IPS DF 19.7 (cell line): ENCODE data around the gene LUC7L.
"Not testable (repeated sequence)": the region's sequence is repeated elsewhere in the genome, so short reads cannot be mapped to it uniquely, and the experiment has no call there.

Experiments used
- DNase-seq: peaks from one replicate; pipeline ENCODE4 v3.0.0-alpha.2; 2013; ENCODE audit warnings: low read depth, low spot score

LUC7L gene

DNA sequence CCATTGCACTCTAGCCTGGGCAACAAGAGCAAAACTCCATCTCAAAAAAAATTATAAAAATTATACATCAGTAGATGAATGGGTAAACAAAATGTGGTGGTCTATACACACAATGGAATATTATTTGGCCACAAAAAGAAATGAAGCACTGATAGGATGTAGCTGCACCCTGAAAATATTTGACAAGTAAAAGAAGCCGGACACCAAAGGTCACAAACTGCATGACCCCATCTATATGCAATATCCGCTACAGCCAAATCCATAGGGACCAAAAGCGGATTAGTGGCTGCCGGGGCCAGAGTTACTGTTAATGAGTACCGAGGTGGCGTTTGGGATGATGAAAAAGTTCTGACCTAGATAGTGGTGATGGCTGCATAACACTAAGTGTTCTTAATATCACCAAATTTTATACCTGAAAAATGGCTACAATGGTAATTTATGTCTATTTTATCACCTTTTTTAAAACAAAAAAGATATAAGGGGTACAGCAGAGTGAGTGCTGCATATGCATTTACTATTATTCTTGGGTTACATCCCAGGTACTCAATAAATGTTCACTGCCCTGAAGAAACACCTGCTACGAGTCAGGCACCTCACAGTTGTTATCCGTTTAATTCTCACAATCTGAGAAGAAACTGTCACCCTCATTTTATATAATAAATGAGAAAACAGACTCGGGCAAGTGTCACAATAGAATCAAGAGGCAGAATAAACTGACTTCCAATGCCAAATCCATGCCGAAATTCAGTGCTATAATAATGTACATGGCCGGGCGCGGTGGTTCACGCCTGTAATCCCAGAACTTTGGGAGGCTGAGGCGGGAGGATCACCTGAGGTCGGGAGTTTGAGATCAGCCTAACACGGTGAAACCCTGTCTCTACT lies 49.8 kb downstream of the LUC7L start:
- DNase-seq, result no peak

DNA sequence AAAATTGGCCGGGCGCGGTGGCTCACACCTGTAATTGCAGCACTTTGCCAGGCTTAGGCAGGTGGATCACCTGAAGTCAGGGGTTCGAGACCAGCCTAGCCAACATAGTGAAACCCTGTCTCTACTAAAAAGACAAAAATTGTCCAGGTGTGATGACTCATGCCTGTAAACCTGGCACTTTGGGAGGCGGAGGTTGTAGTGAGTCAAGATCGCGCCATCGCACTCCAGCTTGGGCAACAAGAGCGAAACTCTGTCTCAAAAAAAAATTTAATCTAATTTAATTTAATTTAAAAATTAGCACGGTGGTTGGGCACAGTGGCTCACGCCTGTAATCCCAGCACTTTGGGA lies 50.6 kb downstream of the LUC7L start:
- no peak for DNase-seq

DNA sequence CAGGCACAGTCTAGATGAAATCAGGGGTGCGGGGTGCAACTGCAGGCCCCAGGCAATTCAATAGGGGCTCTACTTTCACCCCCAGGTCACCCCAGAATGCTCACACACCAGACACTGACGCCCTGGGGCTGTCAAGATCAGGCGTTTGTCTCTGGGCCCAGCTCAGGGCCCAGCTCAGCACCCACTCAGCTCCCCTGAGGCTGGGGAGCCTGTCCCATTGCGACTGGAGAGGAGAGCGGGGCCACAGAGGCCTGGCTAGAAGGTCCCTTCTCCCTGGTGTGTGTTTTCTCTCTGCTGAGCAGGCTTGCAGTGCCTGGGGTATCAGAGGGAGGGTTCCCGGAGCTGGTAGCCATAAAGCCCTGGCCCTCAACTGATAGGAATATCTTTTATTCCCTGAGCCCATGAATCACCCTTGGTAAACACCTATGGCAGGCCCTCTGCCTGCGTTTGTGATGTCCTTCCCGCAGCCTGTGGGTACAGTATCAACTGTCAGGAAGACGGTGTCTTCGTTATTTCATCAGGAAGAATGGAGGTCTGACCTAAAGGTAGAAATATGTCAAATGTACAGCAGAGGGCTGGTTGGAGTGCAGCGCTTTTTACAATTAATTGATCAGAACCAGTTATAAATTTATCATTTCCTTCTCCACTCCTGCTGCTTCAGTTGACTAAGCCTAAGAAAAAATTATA lies 51.1 kb downstream of the LUC7L start:
- no peak for DNase-seq

DNA sequence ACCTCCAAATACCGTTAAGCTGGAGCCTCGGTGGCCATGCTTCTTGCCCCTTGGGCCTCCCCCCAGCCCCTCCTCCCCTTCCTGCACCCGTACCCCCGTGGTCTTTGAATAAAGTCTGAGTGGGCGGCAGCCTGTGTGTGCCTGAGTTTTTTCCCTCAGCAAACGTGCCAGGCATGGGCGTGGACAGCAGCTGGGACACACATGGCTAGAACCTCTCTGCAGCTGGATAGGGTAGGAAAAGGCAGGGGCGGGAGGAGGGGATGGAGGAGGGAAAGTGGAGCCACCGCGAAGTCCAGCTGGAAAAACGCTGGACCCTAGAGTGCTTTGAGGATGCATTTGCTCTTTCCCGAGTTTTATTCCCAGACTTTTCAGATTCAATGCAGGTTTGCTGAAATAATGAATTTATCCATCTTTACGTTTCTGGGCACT lies 51.8 kb downstream of the LUC7L start:
- no peak for DNase-seq

DNA sequence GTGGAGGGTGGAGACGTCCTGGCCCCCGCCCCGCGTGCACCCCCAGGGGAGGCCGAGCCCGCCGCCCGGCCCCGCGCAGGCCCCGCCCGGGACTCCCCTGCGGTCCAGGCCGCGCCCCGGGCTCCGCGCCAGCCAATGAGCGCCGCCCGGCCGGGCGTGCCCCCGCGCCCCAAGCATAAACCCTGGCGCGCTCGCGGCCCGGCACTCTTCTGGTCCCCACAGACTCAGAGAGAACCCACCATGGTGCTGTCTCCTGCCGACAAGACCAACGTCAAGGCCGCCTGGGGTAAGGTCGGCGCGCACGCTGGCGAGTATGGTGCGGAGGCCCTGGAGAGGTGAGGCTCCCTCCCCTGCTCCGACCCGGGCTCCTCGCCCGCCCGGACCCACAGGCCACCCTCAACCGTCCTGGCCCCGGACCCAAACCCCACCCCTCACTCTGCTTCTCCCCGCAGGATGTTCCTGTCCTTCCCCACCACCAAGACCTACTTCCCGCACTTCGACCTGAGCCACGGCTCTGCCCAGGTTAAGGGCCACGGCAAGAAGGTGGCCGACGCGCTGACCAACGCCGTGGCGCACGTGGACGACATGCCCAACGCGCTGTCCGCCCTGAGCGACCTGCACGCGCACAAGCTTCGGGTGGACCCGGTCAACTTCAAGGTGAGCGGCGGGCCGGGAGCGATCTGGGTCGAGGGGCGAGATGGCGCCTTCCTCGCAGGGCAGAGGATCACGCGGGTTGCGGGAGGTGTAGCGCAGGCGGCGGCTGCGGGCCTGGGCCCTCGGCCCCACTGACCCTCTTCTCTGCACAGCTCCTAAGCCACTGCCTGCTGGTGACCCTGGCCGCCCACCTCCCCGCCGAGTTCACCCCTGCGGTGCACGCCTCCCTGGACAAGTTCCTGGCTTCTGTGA lies 52.5 kb downstream of the LUC7L start, which contains the start of gene HBA1:
TSS of gene HBA1 (plus strand) at position 204 of the 906 bp plus-strand sequence. CDS start at position 241, 37 bp downstream.
- not testable (repeated sequence) for DNase-seq

DNA sequence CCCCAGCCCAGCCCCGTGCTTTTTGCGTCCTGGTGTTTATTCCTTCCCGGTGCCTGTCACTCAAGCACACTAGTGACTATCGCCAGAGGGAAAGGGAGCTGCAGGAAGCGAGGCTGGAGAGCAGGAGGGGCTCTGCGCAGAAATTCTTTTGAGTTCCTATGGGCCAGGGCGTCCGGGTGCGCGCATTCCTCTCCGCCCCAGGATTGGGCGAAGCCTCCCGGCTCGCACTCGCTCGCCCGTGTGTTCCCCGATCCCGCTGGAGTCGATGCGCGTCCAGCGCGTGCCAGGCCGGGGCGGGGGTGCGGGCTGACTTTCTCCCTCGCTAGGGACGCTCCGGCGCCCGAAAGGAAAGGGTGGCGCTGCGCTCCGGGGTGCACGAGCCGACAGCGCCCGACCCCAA lies 53.2 kb downstream of the LUC7L start:
- not testable (repeated sequence) for DNase-seq

DNA sequence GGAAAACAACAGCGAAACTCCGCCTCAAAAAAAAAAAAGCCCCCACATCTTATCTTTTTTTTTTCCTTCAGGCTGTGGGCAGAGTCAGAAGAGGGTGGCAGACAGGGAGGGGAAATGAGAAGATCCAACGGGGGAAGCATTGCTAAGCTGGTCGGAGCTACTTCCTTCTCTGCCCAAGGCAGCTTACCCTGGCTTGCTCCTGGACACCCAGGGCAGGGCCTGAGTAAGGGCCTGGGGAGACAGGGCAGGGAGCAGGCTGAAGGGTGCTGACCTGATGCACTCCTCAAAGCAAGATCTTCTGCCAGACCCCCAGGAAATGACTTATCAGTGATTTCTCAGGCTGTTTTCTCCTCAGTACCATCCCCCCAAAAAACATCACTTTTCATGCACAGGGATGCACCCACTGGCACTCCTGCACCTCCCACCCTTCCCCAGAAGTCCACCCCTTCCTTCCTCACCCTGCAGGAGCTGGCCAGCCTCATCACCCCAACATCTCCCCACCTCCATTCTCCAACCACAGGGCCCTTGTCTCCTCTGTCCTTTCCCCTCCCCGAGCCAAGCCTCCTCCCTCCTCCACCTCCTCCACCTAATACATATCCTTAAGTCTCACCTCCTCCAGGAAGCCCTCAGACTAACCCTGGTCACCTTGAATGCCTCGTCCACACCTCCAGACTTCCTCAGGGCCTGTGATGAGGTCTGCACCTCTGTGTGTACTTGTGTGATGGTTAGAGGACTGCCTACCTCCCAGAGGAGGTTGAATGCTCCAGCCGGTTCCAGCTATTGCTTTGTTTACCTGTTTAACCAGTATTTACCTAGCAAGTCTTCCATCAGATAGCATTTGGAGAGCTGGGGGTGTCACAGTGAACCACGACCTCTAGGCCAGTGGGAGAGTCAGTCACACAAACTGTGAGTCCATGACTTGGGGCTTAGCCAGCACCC lies 54.0 kb downstream of the LUC7L start:
- DNase-seq, result no peak

DNA sequence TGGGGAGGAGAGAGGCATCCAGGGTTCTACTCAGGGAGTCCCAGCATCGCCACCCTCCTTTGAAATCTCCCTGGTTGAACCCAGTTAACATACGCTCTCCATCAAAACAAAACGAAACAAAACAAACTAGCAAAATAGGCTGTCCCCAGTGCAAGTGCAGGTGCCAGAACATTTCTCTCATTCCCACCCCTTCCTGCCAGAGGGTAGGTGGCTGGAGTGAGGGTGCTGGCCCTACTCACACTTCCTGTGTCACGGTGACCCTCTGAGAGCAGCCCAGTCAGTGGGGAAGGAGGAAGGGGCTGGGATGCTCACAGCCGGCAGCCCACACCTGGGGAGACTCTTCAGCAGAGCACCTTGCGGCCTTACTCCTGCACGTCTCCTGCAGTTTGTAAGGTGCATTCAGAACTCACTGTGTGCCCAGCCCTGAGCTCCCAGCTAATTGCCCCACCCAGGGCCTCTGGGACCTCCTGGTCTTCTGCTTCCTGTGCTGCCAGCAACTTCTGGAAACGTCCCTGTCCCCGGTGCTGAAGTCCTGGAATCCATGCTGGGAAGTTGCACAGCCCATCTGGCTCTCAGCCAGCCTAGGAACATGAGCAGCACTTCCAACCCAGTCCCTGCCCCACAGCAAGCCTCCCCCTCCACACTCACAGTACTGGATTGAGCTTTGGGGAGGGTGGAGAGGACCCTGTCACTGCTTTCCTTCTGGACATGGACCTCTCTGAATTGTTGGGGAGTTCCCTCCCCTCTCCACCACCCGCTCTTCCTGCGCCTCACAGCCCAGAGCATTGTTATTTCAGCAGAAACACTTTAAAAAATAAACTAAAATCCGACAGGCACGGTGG lies 55.1 kb downstream of the LUC7L start:
- DNase-seq, result not testable (repeated sequence)

DNA sequence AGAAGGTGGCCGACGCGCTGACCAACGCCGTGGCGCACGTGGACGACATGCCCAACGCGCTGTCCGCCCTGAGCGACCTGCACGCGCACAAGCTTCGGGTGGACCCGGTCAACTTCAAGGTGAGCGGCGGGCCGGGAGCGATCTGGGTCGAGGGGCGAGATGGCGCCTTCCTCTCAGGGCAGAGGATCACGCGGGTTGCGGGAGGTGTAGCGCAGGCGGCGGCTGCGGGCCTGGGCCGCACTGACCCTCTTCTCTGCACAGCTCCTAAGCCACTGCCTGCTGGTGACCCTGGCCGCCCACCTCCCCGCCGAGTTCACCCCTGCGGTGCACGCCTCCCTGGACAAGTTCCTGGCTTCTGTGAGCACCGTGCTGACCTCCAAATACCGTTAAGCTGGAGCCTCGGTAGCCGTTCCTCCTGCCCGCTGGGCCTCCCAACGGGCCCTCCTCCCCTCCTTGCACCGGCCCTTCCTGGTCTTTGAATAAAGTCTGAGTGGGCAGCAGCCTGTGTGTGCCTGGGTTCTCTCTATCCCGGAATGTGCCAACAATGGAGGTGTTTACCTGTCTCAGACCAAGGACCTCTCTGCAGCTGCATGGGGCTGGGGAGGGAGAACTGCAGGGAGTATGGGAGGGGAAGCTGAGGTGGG lies 55.9 kb downstream of the LUC7L start:
- DNase-seq, result not testable (repeated sequence)

DNA sequence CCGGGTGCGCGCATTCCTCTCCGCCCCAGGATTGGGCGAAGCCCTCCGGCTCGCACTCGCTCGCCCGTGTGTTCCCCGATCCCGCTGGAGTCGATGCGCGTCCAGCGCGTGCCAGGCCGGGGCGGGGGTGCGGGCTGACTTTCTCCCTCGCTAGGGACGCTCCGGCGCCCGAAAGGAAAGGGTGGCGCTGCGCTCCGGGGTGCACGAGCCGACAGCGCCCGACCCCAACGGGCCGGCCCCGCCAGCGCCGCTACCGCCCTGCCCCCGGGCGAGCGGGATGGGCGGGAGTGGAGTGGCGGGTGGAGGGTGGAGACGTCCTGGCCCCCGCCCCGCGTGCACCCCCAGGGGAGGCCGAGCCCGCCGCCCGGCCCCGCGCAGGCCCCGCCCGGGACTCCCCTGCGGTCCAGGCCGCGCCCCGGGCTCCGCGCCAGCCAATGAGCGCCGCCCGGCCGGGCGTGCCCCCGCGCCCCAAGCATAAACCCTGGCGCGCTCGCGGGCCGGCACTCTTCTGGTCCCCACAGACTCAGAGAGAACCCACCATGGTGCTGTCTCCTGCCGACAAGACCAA lies 56.8 kb downstream of the LUC7L start, which contains the start of gene HBA2:
TSS of gene HBA2 (plus strand) at position 503 of the 568 bp plus-strand sequence. CDS start at position 540, 37 bp downstream.
- DNase-seq, result not testable (repeated sequence)

DNA sequence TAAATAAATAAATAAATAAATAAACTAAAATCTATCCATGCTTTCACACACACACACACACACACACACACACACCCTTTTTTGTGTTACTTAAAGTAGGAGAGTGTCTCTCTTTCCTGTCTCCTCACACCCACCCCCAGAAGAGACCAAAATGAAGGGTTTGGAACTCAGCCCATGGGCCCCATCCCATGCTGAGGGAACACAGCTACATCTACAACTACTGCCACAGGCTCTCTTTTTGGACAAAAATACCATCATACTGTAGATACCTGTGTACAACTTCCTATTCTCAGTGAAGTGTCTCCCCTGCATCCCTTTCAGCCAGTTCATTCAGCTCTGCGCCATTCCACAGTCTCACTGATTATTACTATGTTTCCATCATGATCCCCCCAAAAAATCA lies 58.5 kb downstream of the LUC7L start:
- no peak for DNase-seq

DNA sequence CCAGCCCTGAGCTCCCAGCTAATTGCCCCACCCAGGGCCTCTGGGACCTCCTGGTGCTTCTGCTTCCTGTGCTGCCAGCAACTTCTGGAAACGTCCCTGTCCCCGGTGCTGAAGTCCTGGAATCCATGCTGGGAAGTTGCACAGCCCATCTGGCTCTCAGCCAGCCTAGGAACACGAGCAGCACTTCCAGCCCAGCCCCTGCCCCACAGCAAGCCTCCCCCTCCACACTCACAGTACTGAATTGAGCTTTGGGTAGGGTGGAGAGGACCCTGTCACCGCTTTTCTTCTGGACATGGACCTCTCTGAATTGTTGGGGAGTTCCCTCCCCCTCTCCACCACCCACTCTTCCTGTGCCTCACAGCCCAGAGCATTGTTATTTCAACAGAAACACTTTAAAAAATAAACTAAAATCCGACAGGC lies 59.2 kb downstream of the LUC7L start:
- not testable (repeated sequence) for DNase-seq

DNA sequence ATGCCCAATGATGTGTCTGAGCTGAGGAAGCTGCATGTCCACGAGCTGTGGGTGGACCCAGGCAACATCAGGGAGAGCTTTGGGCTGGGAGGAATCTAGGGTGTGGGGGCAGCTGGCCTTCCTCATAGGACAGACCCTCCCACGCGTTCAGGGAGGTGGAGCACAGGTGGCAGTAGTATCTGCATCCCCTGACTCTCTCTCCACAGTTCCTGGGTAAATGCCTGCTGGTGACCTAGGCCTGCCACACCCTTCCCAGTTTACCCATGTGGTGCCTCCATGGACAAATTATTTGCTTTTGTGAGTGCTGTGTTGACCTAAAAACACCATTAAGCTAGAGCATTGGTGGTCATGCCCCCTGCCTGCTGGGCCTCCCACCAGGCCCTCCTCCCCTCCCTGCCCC lies 60.2 kb downstream of the LUC7L start:
- no peak for DNase-seq

DNA sequence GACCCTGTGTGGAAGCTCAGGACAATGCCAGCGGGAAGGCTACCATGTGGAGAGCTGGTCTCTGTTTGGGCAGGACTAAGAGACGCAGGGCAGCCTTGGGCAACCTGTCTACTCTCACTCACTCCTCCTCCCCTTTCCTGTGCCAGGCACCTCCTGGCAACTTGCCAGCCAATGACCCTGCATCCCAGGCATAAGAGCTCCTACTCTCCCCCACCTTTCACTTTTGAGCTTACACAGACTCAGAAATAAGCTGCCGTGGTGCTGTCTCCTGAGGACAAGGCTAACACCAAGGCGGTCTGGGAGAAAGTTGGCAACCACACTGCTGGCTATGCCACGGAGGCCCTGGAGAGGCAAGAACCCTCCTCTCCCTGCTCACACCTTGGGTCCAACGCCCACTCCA lies 60.8 kb downstream of the LUC7L start:
- no peak for DNase-seq

DNA sequence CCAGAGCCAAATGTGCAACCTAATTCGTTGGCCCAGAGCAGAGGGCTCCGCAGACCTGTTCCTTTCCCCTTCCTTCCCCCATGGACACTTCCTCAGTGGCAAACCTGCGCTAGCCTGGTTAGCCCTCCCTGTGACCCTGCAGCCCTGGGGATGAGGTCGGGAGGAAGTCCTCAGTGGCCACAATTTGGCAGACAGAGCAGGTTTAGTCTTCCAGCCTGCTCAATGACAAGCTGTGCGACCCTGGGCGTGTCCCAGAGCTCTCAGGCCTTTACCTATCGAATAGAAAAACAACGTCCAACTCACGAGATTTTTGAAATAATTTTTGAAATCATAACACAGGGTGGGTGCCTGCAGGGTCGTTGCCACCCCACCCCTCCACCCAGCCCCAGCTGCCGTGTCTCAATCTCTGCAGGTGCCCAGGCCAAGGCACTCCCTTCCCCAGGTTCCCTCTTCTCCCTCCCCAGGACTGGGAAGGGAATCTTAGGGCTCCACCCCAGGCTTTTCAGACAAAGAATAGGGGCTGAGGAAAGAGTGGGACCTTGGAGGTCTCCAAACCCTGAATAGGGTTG lies 62.0 kb downstream of the LUC7L start:
- DNase-seq, result no peak

DNA sequence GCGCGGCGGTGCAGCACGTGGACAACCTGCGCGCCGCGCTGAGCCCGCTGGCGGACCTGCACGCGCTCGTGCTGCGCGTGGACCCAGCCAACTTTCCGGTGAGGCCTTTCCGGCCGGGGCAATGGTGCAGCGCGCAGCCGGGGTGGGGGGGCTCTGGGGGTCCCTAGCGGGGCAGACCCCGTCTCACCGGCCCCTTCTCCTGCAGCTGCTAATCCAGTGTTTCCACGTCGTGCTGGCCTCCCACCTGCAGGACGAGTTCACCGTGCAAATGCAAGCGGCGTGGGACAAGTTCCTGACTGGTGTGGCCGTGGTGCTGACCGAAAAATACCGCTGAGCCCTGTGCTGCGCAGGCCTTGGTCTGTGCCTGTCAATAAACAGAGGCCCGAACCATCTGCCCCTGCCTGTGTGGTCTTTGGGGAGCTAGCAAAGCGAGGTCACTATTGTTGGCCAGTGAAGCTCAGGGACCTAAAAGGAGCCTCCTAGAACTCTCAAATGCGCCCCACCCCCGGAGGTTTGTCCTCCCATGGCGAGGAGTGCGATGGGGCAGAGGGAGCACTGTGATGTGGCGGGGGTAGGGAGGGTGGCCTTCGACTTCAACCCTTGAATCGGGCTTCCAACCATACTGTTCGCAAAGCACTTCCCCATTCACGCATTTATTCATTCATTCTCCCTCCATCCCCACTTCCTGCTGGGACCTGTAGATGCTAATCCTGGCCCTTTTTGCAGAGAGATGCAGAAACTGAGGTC lies 62.7 kb downstream of the LUC7L start:
- no peak for DNase-seq

DNA sequence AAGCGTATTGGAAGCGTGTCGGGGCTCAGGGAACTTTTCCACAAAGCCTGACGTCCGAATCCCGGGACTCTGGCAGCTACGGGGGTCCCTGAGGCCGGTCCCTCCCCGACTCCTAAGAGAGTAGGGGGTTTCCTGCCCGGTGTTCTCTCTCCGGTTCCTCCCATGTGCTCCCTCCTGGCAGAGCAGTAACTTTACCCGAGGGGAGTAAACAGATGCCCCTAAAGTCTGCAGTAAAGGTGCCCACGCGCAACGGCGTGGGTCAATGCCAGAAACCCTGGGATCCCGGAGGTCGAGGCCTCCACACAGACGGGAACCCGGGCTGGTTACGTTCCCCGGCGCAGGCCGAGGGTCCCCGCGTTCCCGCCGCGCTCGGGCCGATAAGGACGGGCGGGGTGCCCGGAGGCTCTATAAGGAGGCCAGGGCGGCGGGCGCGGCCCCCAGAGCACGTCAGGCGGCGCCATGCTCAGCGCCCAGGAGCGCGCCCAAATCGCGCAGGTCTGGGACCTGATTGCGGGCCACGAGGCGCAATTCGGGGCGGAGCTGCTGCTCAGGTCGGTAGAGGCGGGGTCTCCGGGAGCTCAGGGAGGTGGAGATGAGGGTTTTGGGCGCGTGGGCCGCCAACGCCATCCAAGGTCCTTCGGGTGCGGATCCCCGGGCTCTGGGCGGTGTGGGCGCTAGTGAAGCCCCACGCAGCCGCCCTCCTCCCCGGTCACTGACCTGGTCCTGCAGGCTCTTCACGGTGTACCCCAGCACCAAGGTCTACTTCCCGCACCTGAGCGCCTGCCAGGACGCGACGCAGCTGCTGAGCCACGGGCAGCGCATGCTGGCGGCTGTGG lies 63.5 kb downstream of the LUC7L start, which contains the start of gene HBM:
TSS of gene HBM (plus strand) at position 440 of the 836 bp plus-strand sequence. CDS start at position 460, 20 bp downstream.
- DNase-seq, result no peak
